ENCODE data around the gene IL17REL. TPM values are rescaled to one million over a fixed set of nuclear protein-coding genes. Genes with fewer than 3 reads are reported as not detected.

IL17REL gene
- total RNA-seq, 1 donor from 2014 or later = not detected

DNA sequence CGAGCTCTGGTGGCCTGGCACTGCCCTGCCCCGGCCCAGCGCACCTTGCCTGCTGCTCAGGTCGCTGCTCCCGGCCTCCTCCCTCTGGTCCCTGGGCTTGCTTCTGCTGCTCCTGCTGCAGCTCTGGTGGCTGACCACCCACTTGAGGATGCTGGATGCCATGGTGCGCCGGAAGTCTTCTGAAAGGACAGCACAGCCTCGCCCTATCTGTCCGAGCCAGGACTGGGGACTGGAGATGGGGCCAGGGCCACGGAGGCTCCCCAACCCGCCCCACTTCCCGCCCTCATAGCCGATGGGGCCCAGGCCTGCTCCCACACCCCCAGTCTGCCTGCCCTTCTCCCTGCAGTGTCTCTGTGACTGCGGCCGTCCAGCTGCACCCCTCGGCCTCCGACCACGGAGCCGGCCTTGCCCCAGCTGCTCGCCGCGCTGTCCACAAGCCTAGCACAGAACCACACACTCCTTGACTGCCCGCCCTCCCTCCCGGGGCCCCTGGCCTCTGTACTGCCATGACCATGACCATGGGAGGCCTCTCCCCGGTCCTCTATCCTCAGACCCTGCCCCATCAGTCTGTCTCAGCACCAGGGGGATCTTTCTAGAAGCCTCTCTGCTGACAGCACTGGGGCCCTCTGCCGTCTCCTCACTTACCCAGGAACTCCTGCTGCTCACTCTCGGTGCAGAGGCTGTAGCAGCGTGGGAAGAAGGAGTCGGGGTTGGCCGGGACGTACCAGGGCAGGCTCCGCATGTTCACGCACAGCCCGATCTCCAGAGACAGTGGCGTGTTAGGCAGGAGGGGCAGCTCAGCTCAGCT lies 32.9 kb upstream of the IL17REL start:
- DNase-seq (ENCODE audit: extremely low spot score in 2 of 2) = no peak
- TF ChIP-seq POLR2AphosphoS5 (IDR thresholded peaks at IDR 0.05; ENCODE audit: insufficient read depth in 1 of 2, low read depth in 1 of 2) = no peak
- no peak for TF ChIP-seq POLR2A (IDR thresholded peaks at IDR 0.05)
- TF ChIP-seq, protein P1, sequence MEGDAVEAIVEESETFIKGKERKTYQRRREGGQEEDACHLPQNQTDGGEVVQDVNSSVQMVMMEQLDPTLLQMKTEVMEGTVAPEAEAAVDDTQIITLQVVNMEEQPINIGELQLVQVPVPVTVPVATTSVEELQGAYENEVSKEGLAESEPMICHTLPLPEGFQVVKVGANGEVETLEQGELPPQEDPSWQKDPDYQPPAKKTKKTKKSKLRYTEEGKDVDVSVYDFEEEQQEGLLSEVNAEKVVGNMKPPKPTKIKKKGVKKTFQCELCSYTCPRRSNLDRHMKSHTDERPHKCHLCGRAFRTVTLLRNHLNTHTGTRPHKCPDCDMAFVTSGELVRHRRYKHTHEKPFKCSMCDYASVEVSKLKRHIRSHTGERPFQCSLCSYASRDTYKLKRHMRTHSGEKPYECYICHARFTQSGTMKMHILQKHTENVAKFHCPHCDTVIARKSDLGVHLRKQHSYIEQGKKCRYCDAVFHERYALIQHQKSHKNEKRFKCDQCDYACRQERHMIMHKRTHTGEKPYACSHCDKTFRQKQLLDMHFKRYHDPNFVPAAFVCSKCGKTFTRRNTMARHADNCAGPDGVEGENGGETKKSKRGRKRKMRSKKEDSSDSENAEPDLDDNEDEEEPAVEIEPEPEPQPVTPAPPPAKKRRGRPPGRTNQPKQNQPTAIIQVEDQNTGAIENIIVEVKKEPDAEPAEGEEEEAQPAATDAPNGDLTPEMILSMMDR (IDR thresholded peaks at IDR 0.05) = no peak
- no peaks in the 10 kb centered on the region for H3K9me3 ChIP-seq
- H3K4me1 ChIP-seq = no peaks in the 10 kb centered on the region
- H3K36me3 ChIP-seq = no peaks in the 10 kb centered on the region
- H3K27me3 ChIP-seq = no peaks in the 10 kb centered on the region
- intact Hi-C loops (cut with DNase I) = no loop called here
- H3K4me3 ChIP-seq = no peak overlapping the region
- H3K27ac ChIP-seq = no peak overlapping the region

DNA sequence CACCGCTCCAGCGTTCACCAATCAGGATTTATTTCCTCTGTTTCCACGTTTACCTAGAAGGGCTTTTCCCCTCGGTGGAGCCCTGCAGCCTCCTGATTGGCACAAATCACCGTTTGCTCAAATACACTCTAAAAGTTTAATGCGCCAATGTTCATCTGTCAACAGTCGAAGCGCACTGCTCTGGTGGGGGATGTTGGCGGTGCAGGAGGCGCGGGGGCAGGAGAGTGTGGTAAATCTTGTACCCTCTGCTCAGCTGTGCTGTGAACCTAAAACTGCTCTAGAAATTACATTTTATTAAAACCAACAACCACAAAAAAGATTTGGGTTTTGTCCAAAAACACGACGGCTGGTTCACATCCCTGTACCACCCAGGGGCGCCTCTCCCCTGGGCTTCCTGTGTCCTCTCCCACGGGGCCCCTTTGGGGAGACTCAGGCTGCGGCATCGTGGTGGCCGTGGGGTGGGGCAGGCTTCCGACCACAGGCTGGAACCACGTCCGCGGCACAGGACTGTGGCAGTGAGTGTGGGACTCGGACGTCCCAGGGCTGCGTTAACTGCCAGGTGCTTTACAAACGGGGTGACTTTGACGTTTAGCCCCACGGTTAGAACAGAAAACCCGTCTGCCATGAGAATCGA lies 32.0 kb upstream of the IL17REL start:
- no peak for DNase-seq (ENCODE audit: extremely low spot score in 2 of 2)
- intact Hi-C loops (cut with DNase I) = no loop called here
- Histone ChIP-seq H3K36me3 (no peaks in the 10 kb centered on the region), H3K27me3 (no peaks in the 10 kb centered on the region), H3K4me1 (no peaks in the 10 kb centered on the region), H3K27ac (no peak overlapping the region), H3K4me3 (no peak overlapping the region), H3K9me3 (no peaks in the 10 kb centered on the region)
- no peak for TF ChIP-seq POLR2A (IDR thresholded peaks at IDR 0.05)
- TF ChIP-seq, protein P1 (IDR thresholded peaks at IDR 0.05) = no peak
- no peak for TF ChIP-seq POLR2AphosphoS5 (IDR thresholded peaks at IDR 0.05; ENCODE audit: insufficient read depth in 1 of 2, low read depth in 1 of 2)

DNA sequence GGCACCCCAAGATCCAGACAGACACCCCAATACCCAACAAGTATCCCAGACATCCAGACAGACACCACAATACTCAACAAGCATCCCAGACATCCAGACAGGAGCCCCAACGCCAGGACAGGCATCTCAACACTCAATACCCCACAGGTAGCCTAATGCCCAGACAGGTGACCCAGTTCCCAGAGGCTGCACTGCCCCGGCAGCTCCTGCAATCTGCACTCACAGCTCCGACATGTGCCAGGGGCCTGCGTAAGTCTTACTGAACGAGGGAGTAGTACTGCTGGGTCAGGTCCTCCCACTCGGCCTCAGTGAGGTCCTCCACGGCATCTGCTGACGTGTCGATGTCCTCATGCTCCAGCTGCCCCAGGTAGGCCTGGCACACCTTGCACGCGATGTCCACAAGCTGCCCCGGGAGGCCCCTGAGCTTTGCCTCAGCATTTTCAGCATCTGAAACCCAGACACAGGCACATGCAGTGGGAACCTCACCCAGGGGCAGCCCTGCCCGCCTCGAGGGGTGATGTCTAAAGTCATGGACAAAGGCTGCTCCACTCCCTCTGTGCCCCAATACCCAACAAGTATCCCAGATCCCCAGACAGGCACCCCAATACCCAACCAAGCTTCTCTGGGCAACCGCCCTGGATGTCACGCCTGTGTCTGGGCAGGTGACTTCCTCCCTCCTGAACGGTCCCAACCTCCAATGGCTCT lies 28.9 kb upstream of the IL17REL start:
- no peak overlapping the region for H3K4me3 ChIP-seq
- H3K27ac ChIP-seq = no peak overlapping the region
- intact Hi-C loops (cut with DNase I) = no loop called here
- no peaks in the 10 kb centered on the region for H3K9me3 ChIP-seq
- H3K27me3 ChIP-seq = no peaks in the 10 kb centered on the region
- no peaks in the 10 kb centered on the region for H3K4me1 ChIP-seq
- no peak for DNase-seq (ENCODE audit: extremely low spot score in 2 of 2)
- no peaks in the 10 kb centered on the region for H3K36me3 ChIP-seq
- TF ChIP-seq POLR2A (IDR thresholded peaks at IDR 0.05) (no peak), POLR2AphosphoS5 (IDR thresholded peaks at IDR 0.05; ENCODE audit: insufficient read depth in 1 of 2, low read depth in 1 of 2) (no peak)
- TF ChIP-seq, protein P1 (IDR thresholded peaks at IDR 0.05) = no peak

DNA sequence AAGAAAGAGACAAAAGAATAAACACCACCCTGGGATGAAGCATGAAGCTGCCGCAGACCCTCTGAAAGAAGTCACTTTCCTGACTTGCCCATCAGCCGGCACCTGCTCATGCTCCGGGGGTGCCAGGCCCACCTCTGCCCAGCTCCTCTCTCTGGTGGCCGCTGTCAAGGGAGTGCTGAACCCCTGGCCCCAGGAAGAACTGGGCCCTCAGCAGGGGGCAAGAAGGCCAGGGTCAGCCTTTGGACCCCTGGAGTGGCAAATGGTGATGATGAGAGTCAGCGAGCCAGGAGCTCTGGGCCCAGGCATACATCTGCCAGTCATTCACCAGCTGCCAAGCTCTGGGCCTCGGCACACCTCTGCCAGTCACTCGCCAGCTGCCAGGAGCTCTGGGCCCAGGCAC lies 28.2 kb upstream of the IL17REL start:
- no peak overlapping the region for H3K27ac ChIP-seq
- intact Hi-C loops (cut with DNase I) = no loop called here
- no peaks in the 10 kb centered on the region for H3K36me3 ChIP-seq
- H3K27me3 ChIP-seq = no peaks in the 10 kb centered on the region
- no peak overlapping the region for H3K4me3 ChIP-seq
- H3K4me1 ChIP-seq = no peaks in the 10 kb centered on the region
- H3K9me3 ChIP-seq = no peaks in the 10 kb centered on the region
- TF ChIP-seq POLR2A (IDR thresholded peaks at IDR 0.05) = no peak
- TF ChIP-seq POLR2AphosphoS5 (IDR thresholded peaks at IDR 0.05; ENCODE audit: insufficient read depth in 1 of 2, low read depth in 1 of 2) = no peak
- TF ChIP-seq, protein P1 (IDR thresholded peaks at IDR 0.05) = no peak
- DNase-seq (ENCODE audit: extremely low spot score in 2 of 2) = no peak
